Neural cell (in vitro differentiated cells): Measurements from ENCODE around the gene ANKRD29.

Experiments
- CTCF ChIP-seq: fragments of 450-650 bp; IDR thresholded peaks from 2 replicates; pipeline ENCODE4 v1.5.1; 2014; ENCODE audit warnings: antibody characterized with exemption, mild to moderate bottlenecking, moderate library complexity; ENCODE audit not compliant: poor library complexity, severe bottlenecking
- EP300 ChIP-seq: fragments of 450-650 bp; conservative IDR thresholded peaks from 2 replicates; pipeline ENCODE4 v1.6.1; 2014; ENCODE audit warnings: antibody characterized with exemption, mild to moderate bottlenecking, moderate library complexity; ENCODE audit not compliant: poor library complexity, severe bottlenecking
- EZH2 ChIP-seq: fragments of 200-600, 300-800 bp; shearing (Covaris generic), sonication (generic); IDR thresholded peaks from 2 replicates; pipeline ENCODE4 v1.6.1; 2014; ENCODE audit warnings: antibody characterized with exemption, low read length, borderline replicate concordance, mild to moderate bottlenecking; ENCODE audit not compliant: insufficient read depth, poor library complexity, severe bottlenecking
- RAD21 ChIP-seq: fragments of 450-650 bp; conservative IDR thresholded peaks from 2 replicates; pipeline ENCODE4 v1.6.1; 2014; ENCODE audit warnings: antibody characterized with exemption, mild to moderate bottlenecking, moderate library complexity
- REST ChIP-seq: IDR thresholded peaks from 2 replicates; pipeline ENCODE4 v1.6.1; 2012; ENCODE audit warnings: borderline replicate concordance

- TF ChIP-seq EP300 (no peak), EZH2 (no peak), CTCF (no peak), REST (no peak), RAD21 (no peak)
Measured at GRCh38 chr18:23588836-23589560, 73.7 kb downstream of the ANKRD29 start.
